PC-9 (cell line): Measurements from ENCODE around the gene IP6K1.

Source experiments
- CTCF ChIP-seq: fragments of 200-600 bp; sonication (generic); conservative IDR thresholded peaks from 2 replicates; pipeline ENCODE4 v1.6.1; 2017; ENCODE audit warnings: mixed run types, antibody characterized with exemption, mild to moderate bottlenecking, moderate library complexity
- EZH2 ChIP-seq: fragments of 200-600 bp; sonication (generic); IDR thresholded peaks from 2 replicates; pipeline ENCODE4 v1.8.0; 2017; ENCODE audit warnings: antibody characterized with exemption, low read depth

- no peak for TF ChIP-seq CTCF
- TF ChIP-seq EZH2: no peak
Measured at GRCh38 chr3:49801160-49801559, 14.8 kb upstream of the IP6K1 start.
